SK-N-SH (cell line): ENCODE measurements around the gene LHFPL6. TPM values are rescaled to one million over a fixed set of nuclear protein-coding genes. Genes with fewer than 3 reads are reported as not detected.

Experiments
- CTCF ChIA-PET: fragments of 300-600, 350-600 bp; formaldehyde crosslinking; extraction: SDS; loops from one replicate; lab custom pipeline; 2021; lab: Yijun Ruan, JAX
- POLR2A ChIA-PET: fragments of 350-600 bp; sonication (Branson Sonifier 250); formaldehyde crosslinking; extraction: SDS; loops from one replicate; lab custom pipeline; 2020; ENCODE audit warnings: antibody characterized with exemption, inconsistent platforms; lab: Yijun Ruan, JAX
- DNase-seq: peaks from one replicate; pipeline ENCODE4 v3.0.0; 2012
- H2AFZ ChIP-seq: fragments of 200-600 bp; sonication (generic); 2 replicates; pipeline ENCODE4 v1.8.1; 2016; ENCODE audit warnings: antibody characterized with exemption, mild to moderate bottlenecking, low read depth
- H3F3A ChIP-seq: fragments of 200-600 bp; sonication (generic); replicated peaks from 2 replicates; pipeline ENCODE3; 2016; ENCODE audit warnings: antibody characterized with exemption, mild to moderate bottlenecking; ENCODE audit not compliant: insufficient read depth
- H3K27ac ChIP-seq, 2 experiments: fragments of 200-500 bp in 1 of 2; fragments of 200-600 bp in 1 of 2; sonication (Bioruptor generic) in 1 of 2; sonication (generic), shearing (Covaris generic) in 1 of 2; 2 replicates each; pipeline versions ENCODE4 v1.5.1 to v1.6.1; 2014 to 2016; ENCODE audit warnings: low read depth in 2 of 2, inconsistent platforms in 1 of 2, low read length in 1 of 2, mild to moderate bottlenecking in 1 of 2, mixed read lengths in 1 of 2
- H3K27me3 ChIP-seq: fragments of 200-600 bp; sonication (generic), shearing (Covaris generic); 2 replicates; pipeline ENCODE4 v1.6.1; 2016; ENCODE audit warnings: mixed run types; ENCODE audit not compliant: insufficient read depth
- H3K36me3 ChIP-seq, 2 experiments: fragments of 200-500 bp in 1 of 2; fragments of 200-600 bp in 1 of 2; sonication (Bioruptor generic) in 1 of 2; sonication (generic) in 1 of 2; replicated peaks in 1 of 2; 2 replicates each; pipeline versions ENCODE3 to v1.5.1; 2014 to 2016; ENCODE audit warnings: low read length in 1 of 2, mild to moderate bottlenecking in 1 of 2; ENCODE audit not compliant: insufficient read depth in 2 of 2, control insufficient read depth in 1 of 2
- H3K4me1 ChIP-seq, 2 experiments: fragments of 200-500 bp in 1 of 2; fragments of 200-600 bp in 1 of 2; sonication (Bioruptor generic) in 1 of 2; sonication (generic), shearing (Covaris generic) in 1 of 2; 2 replicates each; pipeline versions ENCODE4 v1.5.1 to v1.6.1; 2014 to 2016; ENCODE audit warnings: low read depth in 1 of 2, low read length in 1 of 2, mixed run types in 1 of 2; ENCODE audit not compliant: insufficient read depth in 2 of 2, control insufficient read depth in 1 of 2
- H3K4me2 ChIP-seq: fragments of 200-600 bp; sonication (generic), shearing (Covaris generic); 2 replicates; pipeline ENCODE4 v1.6.1; 2017; ENCODE audit warnings: mixed run types
- H3K4me3 ChIP-seq, 2 experiments: fragments of 200-500 bp in 1 of 2; fragments of 200-600 bp in 1 of 2; sonication (Bioruptor generic) in 1 of 2; sonication (generic), shearing (Covaris generic) in 1 of 2; 2 replicates each; pipeline versions ENCODE4 v1.5.1 to v1.8.1; 2014 to 2016; ENCODE audit warnings: low read depth in 2 of 2, inconsistent platforms in 1 of 2, low read length in 1 of 2, mild to moderate bottlenecking in 1 of 2, mixed read lengths in 1 of 2, moderate library complexity in 1 of 2
- H3K79me2 ChIP-seq: fragments of 200-600 bp; sonication (generic); 2 replicates; pipeline ENCODE4 v1.8.1; 2017; ENCODE audit warnings: mild to moderate bottlenecking; ENCODE audit not compliant: insufficient read depth
- H3K9ac ChIP-seq: fragments of 200-600 bp; sonication (generic); 2 replicates; pipeline ENCODE4 v1.6.1; 2017; ENCODE audit warnings: mixed run types
- H3K9me2 ChIP-seq: fragments of 200-600 bp; sonication (generic); 2 replicates; pipeline ENCODE4 v1.6.1; 2017; ENCODE audit warnings: mixed run types
- H3K9me3 ChIP-seq: fragments of 200-600 bp; sonication (generic); 2 replicates; pipeline ENCODE4 v1.6.1; 2017; ENCODE audit warnings: mixed run types, mild to moderate bottlenecking, moderate library complexity
- H4K20me1 ChIP-seq: fragments of 200-600 bp; sonication (generic); 2 replicates; pipeline ENCODE4 v1.6.1; 2017; ENCODE audit warnings: mild to moderate bottlenecking, mixed run types; ENCODE audit not compliant: insufficient read depth
- ELF1 ChIP-seq: IDR thresholded peaks from 2 replicates; pipeline ENCODE4 v1.4.0; 2012
- EZH2phosphoT487 ChIP-seq: fragments of 200-600 bp; sonication (generic); IDR thresholded peaks from 2 replicates; pipeline ENCODE4 v1.6.1; 2017; ENCODE audit warnings: low read depth, mixed run types, mild to moderate bottlenecking, antibody characterized with exemption, moderate library complexity, borderline replicate concordance
- FOSL2 ChIP-seq: IDR thresholded peaks from 2 replicates; pipeline ENCODE4 v1.4.0; 2012; ENCODE audit warnings: low read depth, mild to moderate bottlenecking, moderate library complexity, borderline replicate concordance
- FOXJ3 ChIP-seq: sonication (generic); formaldehyde crosslinking; IDR thresholded peaks from 2 replicates; pipeline ENCODE4 v1.5.1; 2020; ENCODE audit warnings: mild to moderate bottlenecking, missing genetic modification reagents
- FOXM1 ChIP-seq: IDR thresholded peaks from 2 replicates; pipeline ENCODE4 v1.4.0; 2012; ENCODE audit warnings: low read depth, mild to moderate bottlenecking
- JUND ChIP-seq: IDR thresholded peaks from 2 replicates; pipeline ENCODE4 v1.4.0; 2012
- MXI1 ChIP-seq: IDR thresholded peaks from 2 replicates; pipeline ENCODE4 v1.6.1; 2012; ENCODE audit warnings: mild to moderate bottlenecking, low read depth, low read length, improper control_type of control experiment
- PBX3 ChIP-seq: IDR thresholded peaks from 2 replicates; pipeline ENCODE4; 2012
- POLR2AphosphoS5 ChIP-seq: IDR thresholded peaks from 2 replicates; pipeline ENCODE4 v1.6.1; 2012; ENCODE audit warnings: low read depth, low read length
- RAD21 ChIP-seq: IDR thresholded peaks from 2 replicates; pipeline ENCODE4 v1.6.1; 2012; ENCODE audit warnings: mild to moderate bottlenecking, low read length
- RCOR1 ChIP-seq: fragments of 150-350 bp; IDR thresholded peaks from 2 replicates; pipeline ENCODE4 v1.6.1; 2017; ENCODE audit warnings: antibody characterized with exemption, low read length
- REST ChIP-seq: IDR thresholded peaks from 2 replicates; pipeline ENCODE4 v1.6.1; 2012; ENCODE audit warnings: mild to moderate bottlenecking, low read depth, low read length, moderate library complexity
- SMC3 ChIP-seq: IDR thresholded peaks from 2 replicates; pipeline ENCODE4 v1.6.1; 2012; ENCODE audit warnings: low read depth, low read length, improper control_type of control experiment
- YY1 ChIP-seq: IDR thresholded peaks from 2 replicates; pipeline ENCODE4 v1.4.0; 2012; ENCODE audit warnings: low read depth, mild to moderate bottlenecking
- ZBTB33 ChIP-seq: IDR thresholded peaks from 2 replicates; pipeline ENCODE4 v1.4.0; 2012; ENCODE audit warnings: low read depth, borderline replicate concordance
- WGBS: methylation state at CpG from one replicate; pipeline ENCODE4 v1.1.6; 2017; ENCODE audit warnings: low lambda C conversion rate; 5-methylcytosine and 5-hydroxymethylcytosine counted together
- polyA plus RNA-seq, 3 experiments: library from polyadenylated mRNA; depleted of rRNA; stranded (reverse); fragments of >200 nt; gene quantifications; 2 replicates each; pipeline ENCODE4 v1.2.3, GENCODE V29; 2012

Gene LHFPL6
- polyA plus RNA-seq, 1 of the 3 experiments (the other 2 are of a cell fraction) = 22.2 TPM

GRCh38 chr13:39370048-39370447, 232.9 kb downstream of the LHFPL6 start (continued):
- TF ChIP-seq PBX3 = no peak

- WGBS = 35% methylated on average over 1 of the region's 1 CpG
- Histone ChIP-seq H3K27me3 (no peaks in the 10 kb centered on the region), H2AFZ (no peak overlapping the region), H3K79me2 (no peaks in the 10 kb centered on the region), H4K20me1 (no peaks in the 10 kb centered on the region), H3K36me3 (no peaks in the 10 kb centered on the region), H3K9me3 (no peaks in the 10 kb centered on the region), H3K9me2 (no peaks in the 10 kb centered on the region), H3K4me2 (no peak overlapping the region), H3F3A (no peaks in the 10 kb centered on the region), H3K4me1 (peaks cover 0 to 15% of the 10 kb centered on the region in 2 experiments; a peak in 2 of 4 replicates), H3K4me3 (no peak overlapping the region), H3K27ac (no peak overlapping the region), H3K9ac (no peak overlapping the region)
- no peak for TF ChIP-seq FOXJ3
- no peak for TF ChIP-seq MXI1
- no peak for TF ChIP-seq RAD21
- no peak for TF ChIP-seq ZBTB33
- TF ChIP-seq JUND = no peak
- no peak for TF ChIP-seq FOSL2
- DNase-seq = no peak
- ChIA-PET CTCF (interaction anchor here (1.4 kb wide), 1 partner anchor 243 kb away, joined by 5 read pairs; no protein-coding TSS in a partner anchor), POLR2A (no interaction called here)
Measured at GRCh38 chr13:39369161-39369890, 233.7 kb downstream of the LHFPL6 start.

- TF ChIP-seq ELF1 (no peak), YY1 (no peak), ZBTB33 (no peak), RCOR1 (no peak), SMC3 (no peak), POLR2AphosphoS5 (no peak), FOSL2 (no peak), JUND (no peak), REST (no peak), FOXM1 (no peak), EZH2phosphoT487 (no peak)
- no peaks in the 10 kb centered on the region for H3K79me2 ChIP-seq
- no peak overlapping the region for H2AFZ ChIP-seq
- H3K4me1 ChIP-seq = peaks cover 0 to 20% of the 10 kb centered on the region in 2 experiments; a peak in 2 of 4 replicates
- H4K20me1 ChIP-seq = no peaks in the 10 kb centered on the region
- H3K36me3 ChIP-seq = no peaks in the 10 kb centered on the region
- no peaks in the 10 kb centered on the region for H3F3A ChIP-seq
- no peaks in the 10 kb centered on the region for H3K27me3 ChIP-seq
- CTCF ChIA-PET = interaction anchor here (0.7 to 1.6 kb wide), 2 partner anchors 30 to 32 kb away, joined by 3 read pairs; no protein-coding TSS in a partner anchor
- H3K4me3 ChIP-seq = no peak overlapping the region
- DNase-seq = no peak
- no peak overlapping the region for H3K27ac ChIP-seq
- no peak overlapping the region for H3K9ac ChIP-seq
- H3K9me3 ChIP-seq = no peaks in the 10 kb centered on the region
- H3K4me2 ChIP-seq = no peak overlapping the region
- H3K9me2 ChIP-seq = no peaks in the 10 kb centered on the region
- POLR2A ChIA-PET = no interaction called here
Measured at GRCh38 chr13:39365879-39366278, 237.1 kb downstream of the LHFPL6 start.
